ENCODE results near the gene EBI3.

DNA sequence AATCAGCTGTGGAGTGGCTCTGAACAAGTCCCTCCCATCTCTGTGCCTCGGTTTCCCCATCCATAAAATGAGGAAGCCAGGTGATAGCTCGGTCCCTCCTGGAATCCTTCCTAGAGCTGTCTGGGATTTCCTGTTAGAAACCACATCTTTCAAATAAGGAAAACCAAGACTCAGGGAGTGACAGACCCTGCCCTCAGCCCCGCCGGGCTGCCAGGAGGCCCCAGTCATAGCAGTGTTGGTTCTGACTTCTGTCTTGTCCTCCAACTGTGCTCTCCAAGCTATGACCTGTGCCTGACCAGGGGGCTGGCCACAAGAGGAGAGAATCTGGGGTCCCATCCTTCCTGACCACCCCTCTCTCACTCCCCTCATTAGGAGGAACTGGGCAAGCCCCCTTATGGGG lies 48.7 kb downstream of the EBI3 start:
- TF ChIP-seq POLR2A (IDR thresholded peaks at IDR 0.05; ENCODE audit: low read depth, low read length) (no peak), POLR2AphosphoS5 (IDR thresholded peaks at IDR 0.05; ENCODE audit: low read depth, low read length) (no peak), TAF1 (IDR thresholded peaks at IDR 0.05; ENCODE audit: borderline replicate concordance, low read depth, low read length) (no peak)

All from GM12892 (cell line).